K562 (cell line): ENCODE measurements around the gene DUS1L. TPM values are rescaled to one million over a fixed set of nuclear protein-coding genes. Genes with fewer than 3 reads are reported as not detected.

Source experiments
- ATAC-seq: fragments of 200-7000 bp; cut with Tn5 transposase; 3 replicates; pipeline ENCODE4 v1.9.1; 2020; ENCODE audit warnings: moderate library complexity
- BruUV-seq: library from RNA; stranded (reverse); fragments of 400-500 nt; replicated peaks from 2 replicates; lab custom pipeline; 2021; lab: Mats Ljungman, UMichigan
- CTCF ChIA-PET: fragments of 300-600 bp; formaldehyde crosslinking; extraction: SDS; loops from one replicate; lab custom pipeline; 2021; ENCODE audit warnings: low intra/inter-chr PET ratio; lab: Yijun Ruan, JAX
- POLR2A ChIA-PET: fragments of 300-600, 350-650 bp; sonication (Branson Sonifier 250); formaldehyde crosslinking; extraction: SDS; loops from one replicate; lab custom pipeline; 2021; ENCODE audit warnings: antibody characterized with exemption, inconsistent platforms; lab: Yijun Ruan, JAX
- DNase-seq, 4 experiments: peaks; one replicate each; pipeline versions ENCODE4 v3.0.0 to v3.0.0-alpha.2; 2011 to 2018; ENCODE audit warnings: low spot score in 3 of 4, mixed read lengths in 3 of 4; ENCODE audit errors: extremely low read depth in 1 of 4
- FAIRE-seq: peaks from 2 replicates; lab custom pipeline; 2011; peaks lifted over from hg19 to GRCh38; lab: Jason Lieb, UNC
- H2AFZ ChIP-seq: 2 replicates; pipeline ENCODE4 v1.6.0; 2011; ENCODE audit warnings: low read depth, low read length, control low read depth, inconsistent platforms
- H3K27ac ChIP-seq: fragments of 200-600 bp; 3 replicates; pipeline ENCODE4 v1.8.0; 2011; ENCODE audit warnings: low read depth, mild to moderate bottlenecking, control low read depth, inconsistent platforms, low read length, moderate library complexity, mixed read lengths; ENCODE audit errors: extremely low read depth
- H3K27me3 ChIP-seq, 2 experiments: fragments of 300-600 bp in 1 of 2; 2 replicates in 1 of 2; 3 replicates in 1 of 2; pipeline versions ENCODE4 v1.6.0 to v1.8.0; 2011; ENCODE audit warnings: inconsistent platforms in 2 of 2, low read length in 2 of 2, mild to moderate bottlenecking in 1 of 2, mixed read lengths in 1 of 2, moderate library complexity in 1 of 2; ENCODE audit not compliant: control insufficient read depth in 2 of 2, insufficient read depth in 2 of 2
- H3K36me3 ChIP-seq: fragments of 300-600 bp; 3 replicates; pipeline ENCODE4 v1.8.0; 2011; ENCODE audit warnings: mild to moderate bottlenecking, low read length, inconsistent platforms; ENCODE audit not compliant: control insufficient read depth, insufficient read depth
- H3K4me1 ChIP-seq, 2 experiments: fragments of 200-600 bp in 1 of 2; replicated peaks in 1 of 2; 2 replicates in 1 of 2; 3 replicates in 1 of 2; pipeline versions ENCODE4 v1.5.1 to v1.8.0; 2011; ENCODE audit warnings: inconsistent platforms in 2 of 2, low read length in 2 of 2, mild to moderate bottlenecking in 1 of 2, mixed read lengths in 1 of 2, moderate library complexity in 1 of 2; ENCODE audit not compliant: control insufficient read depth in 2 of 2, insufficient read depth in 2 of 2
- H3K4me2 ChIP-seq: 2 replicates; pipeline ENCODE4 v1.6.1; 2011; ENCODE audit warnings: low read length, control low read depth, inconsistent platforms, mixed read lengths; ENCODE audit not compliant: insufficient read depth
- H3K4me3 ChIP-seq: fragments of 200-600 bp; sonication (generic), shearing (Covaris generic); 2 replicates; pipeline ENCODE4 v1.5.1; 2016; ENCODE audit warnings: control low read depth, inconsistent platforms
- H3K79me2 ChIP-seq: fragments of 200-600 bp; 3 replicates; pipeline ENCODE4 v1.8.0; 2011; ENCODE audit warnings: low read length, inconsistent platforms; ENCODE audit not compliant: control insufficient read depth, insufficient read depth
- H3K9ac ChIP-seq, 2 experiments: 2 replicates each; pipeline versions ENCODE4 v1.6.0 to v1.6.1; 2011; ENCODE audit warnings: low read depth in 2 of 2, low read length in 2 of 2, control low read depth in 1 of 2, inconsistent platforms in 1 of 2, mild to moderate bottlenecking in 1 of 2, mixed read lengths in 1 of 2; ENCODE audit not compliant: insufficient read depth in 1 of 2
- H3K9me1 ChIP-seq: one replicate; pipeline ENCODE4 v1.6.0; 2011; ENCODE audit warnings: inconsistent platforms, mild to moderate bottlenecking, low read length, moderate library complexity; ENCODE audit not compliant: control insufficient read depth, insufficient read depth
- H3K9me3 ChIP-seq: replicated peaks from 2 replicates; pipeline ENCODE4 v1.5.1; 2011; ENCODE audit warnings: low read depth, low read length, inconsistent platforms; ENCODE audit not compliant: control insufficient read depth, insufficient read depth
- H4K20me1 ChIP-seq: replicated peaks from 2 replicates; pipeline ENCODE4 v1.6.1; 2011; ENCODE audit warnings: low read length, inconsistent platforms, mixed read lengths; ENCODE audit not compliant: control insufficient read depth, insufficient read depth
- CGGBP1 ChIP-seq: fragments of 250-450 bp; sonication (Bioruptor Pico); IDR thresholded peaks from 2 replicates; pipeline ENCODE4 v1.9.0; 2021; ENCODE audit warnings: mild to moderate bottlenecking
- GATAD2A ChIP-seq: fragments of 450-650 bp; IDR thresholded peaks from 2 replicates; pipeline ENCODE4 v1.6.1; 2017
- ILK ChIP-seq: fragments of 450-650 bp; IDR thresholded peaks from 2 replicates; pipeline ENCODE4 v1.6.1; 2016; ENCODE audit warnings: missing genetic modification characterization, low read depth, mild to moderate bottlenecking, missing compliant biosample characterization, moderate library complexity, borderline replicate concordance
- MAZ ChIP-seq, 2 experiments: fragments of 450-650 bp in 1 of 2; sonication (generic) in 1 of 2; formaldehyde crosslinking; IDR thresholded peaks in 1 of 2; conservative IDR thresholded peaks in 1 of 2; 2 replicates each; pipeline versions ENCODE4 v1.4.0 to v1.5.0; 2020; ENCODE audit warnings: mild to moderate bottlenecking in 1 of 2, missing genetic modification reagents in 1 of 2
- NCOA6 ChIP-seq: fragments of 450-650 bp; IDR thresholded peaks from 2 replicates; pipeline ENCODE4 v1.6.1; 2017; ENCODE audit warnings: mild to moderate bottlenecking
- NFIX ChIP-seq: fragments of 250-450 bp; sonication (Bioruptor Pico); IDR thresholded peaks from 2 replicates; pipeline ENCODE4 v1.4.0; 2020; ENCODE audit warnings: low read depth, mild to moderate bottlenecking, moderate library complexity
- NR2F6 ChIP-seq: fragments of 450-650 bp; formaldehyde crosslinking; IDR thresholded peaks from 2 replicates; pipeline ENCODE4 v1.4.0; 2020; ENCODE audit warnings: mild to moderate bottlenecking
- PCBP1 ChIP-seq: fragments of 200-400 bp; formaldehyde crosslinking; IDR thresholded peaks from 2 replicates; pipeline ENCODE4 v1.6.1; 2018; ENCODE audit warnings: mild to moderate bottlenecking, low read depth, low read length; ENCODE audit not compliant: poor library complexity, severe bottlenecking
- POLR2AphosphoS2 ChIP-seq: IDR thresholded peaks from 2 replicates; pipeline ENCODE4 v1.6.1; 2012; ENCODE audit warnings: low read length, improper control_type of control experiment
- SIX5 ChIP-seq, 2 experiments: IDR thresholded peaks; 2 replicates each; pipeline ENCODE4 v1.6.1; 2011; ENCODE audit warnings: low read length in 2 of 2, borderline replicate concordance in 1 of 2, low read depth in 1 of 2, mild to moderate bottlenecking in 1 of 2, moderate library complexity in 1 of 2; ENCODE audit not compliant: insufficient read depth in 1 of 2
- SNRNP70 ChIP-seq: fragments of 200-400 bp; formaldehyde crosslinking; optimal IDR thresholded peaks from 2 replicates; pipeline ENCODE3; 2017; ENCODE audit warnings: low read depth, low read length
- TAF1 ChIP-seq: IDR thresholded peaks from 2 replicates; pipeline ENCODE4 v1.6.1; 2011; ENCODE audit warnings: mild to moderate bottlenecking, low read length, moderate library complexity; ENCODE audit not compliant: insufficient read depth, control insufficient read depth, severe bottlenecking; ENCODE audit errors: extremely low read depth
- ZBTB5 ChIP-seq: fragments of 450-650 bp; IDR thresholded peaks from 2 replicates; pipeline ENCODE4 v1.6.1; 2017; ENCODE audit warnings: antibody characterized with exemption
- ZC3H4 ChIP-seq: sonication (generic); formaldehyde crosslinking; IDR thresholded peaks from 2 replicates; pipeline ENCODE4 v1.9.0; 2021; ENCODE audit warnings: missing genetic modification reagents, borderline replicate concordance
- ZNF12 ChIP-seq: sonication (generic); formaldehyde crosslinking; IDR thresholded peaks from 2 replicates; pipeline ENCODE4 v1.4.0; 2020; ENCODE audit warnings: mild to moderate bottlenecking, missing genetic modification reagents
- ZNF133 ChIP-seq: fragments of 250-450 bp; sonication (Bioruptor Pico); IDR thresholded peaks from 2 replicates; pipeline ENCODE4 v1.4.0; 2020; ENCODE audit warnings: mild to moderate bottlenecking
- ZSCAN29 ChIP-seq: fragments of 450-650 bp; IDR thresholded peaks from 2 replicates; pipeline ENCODE4 v1.6.1; 2017
- WGBS: fragments of 100-300 bp; shearing (Covaris generic); methylation state at CpG from one replicate; pipeline ENCODE4 v1.1.6; 2016; ENCODE audit warnings: low coverage, mixed read lengths; ENCODE audit not compliant: insufficient coverage; ENCODE audit errors: missing lambda C conversion rate; 5-methylcytosine and 5-hydroxymethylcytosine counted together
- in situ Hi-C: fragments of 300-500 bp; cut with MboI; formaldehyde crosslinking; loops from 4 replicates; pipeline ENCODE4 v1.15.0; 2018; ENCODE audit warnings: inconsistent platforms, mixed read lengths
- intact Hi-C: fragments of 100-400 bp; cut with micrococcal nuclease; formaldehyde crosslinking; loops from 2 replicates; pipeline ENCODE4 v1.14.2; 2022
- polyA plus RNA-seq, 8 experiments: library from polyadenylated mRNA; depleted of rRNA in 4 of 8; stranded (reverse) in 5 of 8; unstranded in 3 of 8; fragments of >200 nt; fragmentation: Nextera tagmentation in 2 of 8; fragmentation: Illumina TruSeq in 1 of 8; extraction: Ambion mirVana in 2 of 8; extraction: Trizol in 1 of 8; gene quantifications; 2 replicates each; pipeline versions ENCODE4 v1.2.1 to v1.2.3, GENCODE V29; 2011 to 2014; ENCODE audit warnings: inconsistent platforms in 1 of 8, missing spikeins in 1 of 8
- total RNA-seq, 7 experiments: library from RNA; depleted of rRNA in 6 of 7; stranded (reverse); fragments of >200 nt in 6 of 7; fragmentation: Illumina TruSeq in 2 of 7; extraction: Trizol in 2 of 7; gene quantifications; 2 replicates each; pipeline versions ENCODE4 v1.2.1 to v1.2.3, GENCODE V29; 2011 to 2021; ENCODE audit warnings: low replicate concordance in 1 of 7

The DUS1L gene
- total and polyA plus RNA-seq, 9 of the 15 experiments (the other 6 are each of a cell fraction or from before 2014, with no cell fraction given) = 7.8 to 210 (median 83.9) TPM

GRCh38 chr17:82025401-82026107 lies 40.0 kb downstream of the DUS1L start:
- TF ChIP-seq GATAD2A (no peak), PCBP1 (no peak), NR2F6 (CRISPR knock-in tag) (no peak), NCOA6 (no peak), ILK (no peak), ZNF133 (CRISPR knock-in tag) (no peak), CGGBP1 (no peak), POLR2AphosphoS2 (no peak), SIX5 (IDR thresholded peaks at IDR 0.05; ENCODE audit: borderline replicate concordance in 1 of 2, insufficient read depth in 1 of 2, low read depth in 1 of 2, low read length in 2 of 2) (no peak), ZNF12 (CRISPR knock-in tag) (no peak), NFIX (no peak), ZSCAN29 (no peak), MAZ (CRISPR knock-in tag; conservative IDR thresholded peaks at IDR 0.05 in 1 of 2, IDR thresholded peaks at IDR 0.05 in 1 of 2) (no peak), ZC3H4 (no peak), ZBTB5 (no peak), TAF1 (no peak), SNRNP70 (no peak)
- Histone ChIP-seq H2AFZ (no peak overlapping the region), H3K9me1 (no peaks in the 10 kb centered on the region), H3K79me2 (peaks cover 30% of the 10 kb centered on the region), H3K27ac (no peak overlapping the region), H3K9ac (peak overlapping the region in 1 of 2 experiments; percentile 97; a peak in 2 of 4 replicates), H3K36me3 (peaks cover 8% of the 10 kb centered on the region; the same call in 1 of the 3 replicates), H3K27me3 (no peaks in the 10 kb centered on the region), H3K4me3 (no peak overlapping the region), H4K20me1 (peaks cover 11% of the 10 kb centered on the region), H3K4me1 (peaks cover 9 to 88% of the 10 kb centered on the region in 2 experiments), H3K9me3 (no peaks in the 10 kb centered on the region), H3K4me2 (no peak overlapping the region)
- no TSS peak for BruUV-seq
- FAIRE-seq = no peak
- intact Hi-C loops (no loop called here), in situ Hi-C loops (no loop called here)
- ChIA-PET CTCF (no interaction called here), POLR2A (no interaction called here)
- 79% methylated on average over 13 of the region's 25 CpGs for WGBS
- no peak for ATAC-seq
- no peak for DNase-seq
